ENCODE data around the gene CHGA. TPM values are rescaled to one million over a fixed set of nuclear protein-coding genes. Genes with fewer than 3 reads are reported as not detected.

Gene CHGA
- polyA plus RNA-seq, 1 experiment, result not detected

- ChIA-PET POLR2A (interaction anchor here (0.5 to 0.6 kb wide), 2 partner anchors 177 to 1458 kb away, joined by 3 to 4 read pairs; no protein-coding TSS in a partner anchor), CTCF (interaction anchor here (0.6 to 2.8 kb wide), 4 partner anchors 10 to 855 kb away, joined by 3 to 15 read pairs (median 6); no protein-coding TSS in a partner anchor)
- no peak for DNase-seq (ENCODE audit: low read depth, low spot score)
Measured at GRCh38 chr14:92962031-92962830, 39.3 kb downstream of the CHGA start.

GRCh38 chr14:92962831-92963095 lies 39.8 kb downstream of the CHGA start:
- ChIA-PET POLR2A (interaction anchor here (0.6 kb wide), 1 partner anchor 1459 kb away, joined by 4 read pairs; no protein-coding TSS in a partner anchor), CTCF (interaction anchor here (0.6 to 2.8 kb wide), 3 partner anchors 11 to 176 kb away, joined by 3 to 15 read pairs (median 8); no protein-coding TSS in a partner anchor)
- TF ChIP-seq CTCF (IDR thresholded peaks at IDR 0.05; ENCODE audit: low read depth, low read length), result no peak
- no peaks in the 10 kb centered on the region for H3K27me3 ChIP-seq (ENCODE audit: control insufficient read depth, insufficient read depth, low read length)
- DNase-seq (ENCODE audit: low read depth, low spot score), result no peak
- H3K27ac ChIP-seq (ENCODE audit: low read depth, low read length), result no peak overlapping the region
- H3K9me3 ChIP-seq (ENCODE audit: control insufficient read depth, insufficient read depth, low read length), result no peaks in the 10 kb centered on the region; the same call in 1 of the 2 replicates
- no peak overlapping the region for H3K4me3 ChIP-seq (ENCODE audit: low read depth, low read length)

More at GRCh38 chr14:92962031-92962830, 39.3 kb downstream of the CHGA start:
- Histone ChIP-seq H3K27me3 (ENCODE audit: control insufficient read depth, insufficient read depth, low read length) (no peaks in the 10 kb centered on the region), H3K27ac (ENCODE audit: low read depth, low read length) (no peak overlapping the region), H3K9me3 (ENCODE audit: control insufficient read depth, insufficient read depth, low read length) (no peaks in the 10 kb centered on the region; the same call in 1 of the 2 replicates), H3K4me3 (ENCODE audit: low read depth, low read length) (no peak overlapping the region)
- TF ChIP-seq CTCF (IDR thresholded peaks at IDR 0.05; ENCODE audit: low read depth, low read length), result no peak

GRCh38 chr14:92963301-92964123 lies 40.6 kb downstream of the CHGA start:
- no peaks in the 10 kb centered on the region for H3K27me3 ChIP-seq (ENCODE audit: control insufficient read depth, insufficient read depth, low read length)
- DNase-seq (ENCODE audit: low read depth, low spot score), result no peak
- no peak for TF ChIP-seq CTCF (IDR thresholded peaks at IDR 0.05; ENCODE audit: low read depth, low read length)
- ChIA-PET CTCF (interaction anchor here (0.6 to 2.8 kb wide), 3 partner anchors 12 to 175 kb away, joined by 3 to 15 read pairs (median 8); no protein-coding TSS in a partner anchor), POLR2A (interaction anchor here (0.6 kb wide), 1 partner anchor 1460 kb away, joined by 4 read pairs; no protein-coding TSS in a partner anchor)
- H3K4me3 ChIP-seq (ENCODE audit: low read depth, low read length), result no peak overlapping the region
- no peaks in the 10 kb centered on the region; the same call in 1 of the 2 replicates for H3K9me3 ChIP-seq (ENCODE audit: control insufficient read depth, insufficient read depth, low read length)
- H3K27ac ChIP-seq (ENCODE audit: low read depth, low read length), result no peak overlapping the region

GRCh38 chr14:92964124-92965109 lies 41.5 kb downstream of the CHGA start:
- TF ChIP-seq CTCF (IDR thresholded peaks at IDR 0.05; ENCODE audit: low read depth, low read length), result no peak
- no peak overlapping the region for H3K27ac ChIP-seq (ENCODE audit: low read depth, low read length)
- H3K4me3 ChIP-seq (ENCODE audit: low read depth, low read length), result no peak overlapping the region
- H3K9me3 ChIP-seq (ENCODE audit: control insufficient read depth, insufficient read depth, low read length), result no peaks in the 10 kb centered on the region; the same call in 1 of the 2 replicates
- CTCF ChIA-PET, result no interaction called here
- POLR2A ChIA-PET, result no interaction called here
- DNase-seq (ENCODE audit: low read depth, low spot score), result no peak
- H3K27me3 ChIP-seq (ENCODE audit: control insufficient read depth, insufficient read depth, low read length), result no peaks in the 10 kb centered on the region

Measured in AG04450 (cell line).